ENCODE results near the gene RNF138. TPM values are rescaled to one million over a fixed set of nuclear protein-coding genes. Genes with fewer than 3 reads are reported as not detected.
A peak's percentile ranks its signal among the peaks of the same experiment; 100 is the strongest.
"Not testable (repeated sequence)": the region's sequence is repeated elsewhere in the genome, so short reads cannot be mapped to it uniquely, and the experiment has no call there.

Gene RNF138
- total RNA-seq, 2 experiments from 2014 or later, result 84.4 to 85.1 TPM

DNA sequence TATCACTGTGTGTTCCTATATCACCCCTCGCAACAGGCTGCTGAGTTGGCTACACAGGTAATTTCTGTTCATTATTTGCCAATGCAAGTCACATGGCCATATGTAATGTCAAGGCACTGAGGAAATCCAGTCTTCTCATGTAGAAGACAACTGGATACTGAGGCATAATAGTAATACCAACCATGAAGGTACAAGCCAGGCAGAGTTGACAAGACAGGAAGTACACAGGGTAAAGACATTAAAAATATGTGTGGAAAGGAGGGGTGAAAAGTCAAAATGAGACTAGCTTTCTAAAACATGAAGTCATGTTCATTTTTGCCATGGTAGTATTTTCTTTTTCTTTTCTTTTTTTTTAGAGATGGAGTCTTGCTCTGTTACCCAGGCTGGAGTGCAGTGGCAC is 17.5 kb upstream of the RNF138 start:
- intact Hi-C loops (cut with DNase I, micrococcal nuclease), result loop anchor here (1.0 to 5.0 kb wide), 2 partner anchors 11 to 57 kb away; partner anchors contain the start of gene RNF125 (in 2 of the 2)
- ATAC-seq (peak; percentile 94), DNase-seq (no peak)
- ChIA-PET POLR2A (no interaction called here), CTCF (interaction anchor here (0.6 to 1.6 kb wide), 2 partner anchors 13 to 24 kb away, joined by 4 to 5 read pairs; no protein-coding TSS in a partner anchor)
- peak overlapping the region; percentile 71 for H3K27ac Mint-ChIP-seq
- no peaks in the 10 kb centered on the region for H3K27me3 Mint-ChIP-seq
- peaks cover 24% of the 10 kb centered on the region for H3K36me3 Mint-ChIP-seq (ENCODE audit: low read depth)
- no peaks in the 10 kb centered on the region for H3K9me3 Mint-ChIP-seq (ENCODE audit: low read depth)
- H3K4me1 Mint-ChIP-seq, result peaks cover 20% of the 10 kb centered on the region
- no peak overlapping the region for H3K4me3 Mint-ChIP-seq

DNA sequence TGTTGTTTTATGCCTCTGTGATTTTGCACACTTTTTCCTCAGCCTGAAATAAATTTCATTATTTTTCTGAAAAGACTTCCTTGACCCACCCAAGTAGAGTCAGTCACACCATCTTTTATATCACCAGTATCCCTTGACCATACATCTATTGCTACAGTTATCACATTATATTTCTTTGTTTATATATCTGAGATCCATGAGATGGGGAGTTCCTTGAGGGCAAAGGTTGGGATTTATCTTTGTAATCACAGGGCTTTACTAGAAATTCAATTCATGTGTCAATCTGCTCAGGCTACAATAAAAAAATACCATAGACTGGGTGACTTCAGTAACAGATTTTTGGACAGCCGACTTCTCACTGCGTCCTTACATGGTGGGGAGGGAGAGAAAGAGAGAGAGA is 12.8 kb upstream of the RNF138 start:
- DNase-seq (no peak), ATAC-seq (no peak)
- Mint-ChIP-seq H3K4me1 (peaks cover 18% of the 10 kb centered on the region), H3K4me3 (no peak overlapping the region), H3K9me3 (ENCODE audit: low read depth) (no peaks in the 10 kb centered on the region), H3K36me3 (ENCODE audit: low read depth) (peaks cover 26% of the 10 kb centered on the region), H3K27me3 (no peaks in the 10 kb centered on the region), H3K27ac (no peak overlapping the region)
- CTCF ChIA-PET, result interaction anchor here (1.8 kb wide), 1 partner anchor 9 kb away, joined by 5 read pairs; no protein-coding TSS in a partner anchor
- intact Hi-C loops (cut with DNase I, micrococcal nuclease), result no loop called here
- POLR2A ChIA-PET, result interaction anchor here (0.6 kb wide), 1 partner anchor 157 kb away, joined by 13 read pairs; no protein-coding TSS in a partner anchor

DNA sequence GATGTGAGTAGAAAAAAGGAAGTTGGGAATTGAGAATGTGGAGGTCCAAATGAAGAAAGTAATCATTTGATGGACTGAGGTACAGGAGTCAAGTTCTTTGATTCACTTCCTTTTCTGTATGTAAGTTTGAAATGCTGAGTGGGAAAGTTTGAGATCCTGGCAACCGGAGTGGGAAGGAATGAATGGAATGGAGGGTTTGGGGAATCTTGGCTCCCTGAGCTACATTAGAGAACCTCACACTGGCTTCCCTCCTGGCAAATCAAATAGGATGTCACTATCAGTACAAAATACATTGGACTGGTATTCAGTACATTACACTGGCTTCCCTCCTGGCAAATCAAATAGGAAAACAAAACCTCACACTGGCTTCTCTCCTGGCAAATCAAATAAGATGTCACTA is 9.8 kb upstream of the RNF138 start:
- Mint-ChIP-seq H3K4me3 (no peak overlapping the region), H3K9me3 (ENCODE audit: low read depth) (no peaks in the 10 kb centered on the region), H3K27me3 (no peaks in the 10 kb centered on the region), H3K4me1 (peaks cover 25% of the 10 kb centered on the region), H3K27ac (no peak overlapping the region), H3K36me3 (ENCODE audit: low read depth) (peaks cover 10% of the 10 kb centered on the region)
- no peak for ATAC-seq
- no peak for DNase-seq
- intact Hi-C loops (cut with DNase I, micrococcal nuclease), result no loop called here
- ChIA-PET CTCF (no interaction called here), POLR2A (no interaction called here)

DNA sequence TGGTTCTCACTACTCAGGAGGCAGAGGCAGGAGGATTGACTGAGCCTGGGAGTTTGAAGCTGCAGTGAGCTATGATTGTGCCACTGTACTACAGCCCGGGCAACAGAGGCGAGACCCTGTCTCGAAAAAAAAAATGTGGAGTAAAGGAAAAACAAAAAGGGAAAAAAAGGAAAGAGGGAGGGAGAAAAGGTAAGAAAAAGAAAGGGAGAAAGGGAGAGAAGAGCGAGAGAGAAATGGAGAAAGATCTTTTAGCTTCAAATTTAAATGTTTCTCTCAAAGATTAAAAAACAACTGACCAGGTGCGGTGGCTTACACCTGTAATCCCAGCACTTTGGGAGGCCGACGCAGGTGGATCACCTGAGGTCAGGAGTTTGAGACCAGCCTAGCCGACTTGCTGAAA is 7.9 kb upstream of the RNF138 start:
- H3K27me3 Mint-ChIP-seq, result no peaks in the 10 kb centered on the region
- no peak overlapping the region for H3K4me3 Mint-ChIP-seq
- peaks cover 6% of the 10 kb centered on the region for H3K36me3 Mint-ChIP-seq (ENCODE audit: low read depth)
- intact Hi-C loops (cut with DNase I, micrococcal nuclease), result no loop called here
- ATAC-seq, result no peak
- no peaks in the 10 kb centered on the region for H3K9me3 Mint-ChIP-seq (ENCODE audit: low read depth)
- H3K27ac Mint-ChIP-seq, result peak overlapping the region; percentile 71
- H3K4me1 Mint-ChIP-seq, result peaks cover 30% of the 10 kb centered on the region
- CTCF ChIA-PET, result interaction anchor here (0.7 to 2.4 kb wide), 2 partner anchors 11 to 63 kb away, joined by 3 to 9 read pairs; no protein-coding TSS in a partner anchor
- POLR2A ChIA-PET, result interaction anchor here (0.7 to 1.0 kb wide), 2 partner anchors 12 to 16 kb away, joined by 3 read pairs; no protein-coding TSS in a partner anchor
- no peak for DNase-seq

DNA sequence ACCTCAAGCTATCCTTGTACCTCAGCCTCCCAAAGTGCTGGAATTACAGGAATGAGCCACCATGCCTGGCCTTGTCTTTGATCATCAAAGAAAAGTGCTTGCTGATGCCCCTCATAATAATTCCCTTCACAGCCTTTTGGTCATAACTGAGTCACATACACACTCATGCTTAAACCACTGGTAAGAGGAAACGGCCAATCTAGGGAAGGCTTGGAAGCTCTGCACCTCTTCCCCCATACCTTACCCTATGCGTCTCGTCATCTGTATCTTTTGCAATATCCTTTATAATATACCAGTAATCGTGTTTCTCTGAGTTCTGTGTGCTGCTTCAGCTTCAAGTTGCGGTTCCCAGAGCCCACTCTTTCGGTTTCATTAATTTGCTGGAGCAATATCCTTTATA is 4.8 kb upstream of the RNF138 start:
- intact Hi-C loops (cut with DNase I, micrococcal nuclease), result no loop called here

DNA sequence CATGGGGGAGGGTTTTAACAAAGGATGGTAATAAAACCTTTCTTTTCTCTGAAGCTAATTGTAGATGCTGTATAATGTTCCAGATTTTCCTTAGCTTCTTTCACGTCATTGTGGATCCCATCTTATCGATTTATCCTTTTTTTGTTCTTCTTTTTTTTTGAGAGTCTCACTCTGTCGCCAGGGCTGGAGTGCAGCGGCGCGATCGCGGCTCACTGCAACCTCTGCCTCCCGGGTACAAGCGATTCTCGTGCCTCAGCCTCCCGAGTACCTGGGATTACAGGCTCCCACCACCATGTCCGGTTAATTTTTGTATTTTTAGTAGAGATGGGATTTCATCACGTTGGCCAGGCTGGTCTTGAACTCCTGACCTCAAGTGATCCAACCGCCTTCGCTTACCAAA is 843 bp upstream of the RNF138 start:
- Mint-ChIP-seq H3K4me1 (peaks cover 37% of the 10 kb centered on the region), H3K4me3 (peak overlapping the region; percentile 43), H3K36me3 (ENCODE audit: low read depth) (peaks cover 28% of the 10 kb centered on the region)
- POLR2A ChIA-PET, result interaction anchor here (0.6 kb wide), 1 partner anchor 15 kb away, joined by 3 read pairs; no protein-coding TSS in a partner anchor
- intact Hi-C loops (cut with DNase I, micrococcal nuclease), result loop anchor here (5.0 to 10.0 kb wide), 3 partner anchors 39 to 441 kb away; no protein-coding TSS in a partner anchor
- ATAC-seq; H3K27ac Mint-ChIP-seq; H3K9me3 Mint-ChIP-seq (ENCODE audit: low read depth); DNase-seq; H3K27me3 Mint-ChIP-seq: not testable (repeated sequence)
- CTCF ChIA-PET, result interaction anchor here (0.8 to 1.8 kb wide), 4 partner anchors 18 to 149 kb away, joined by 3 to 4 read pairs (median 3); no protein-coding TSS in a partner anchor

More for the DNA sequence above, 4.8 kb upstream of the RNF138 start:
- Mint-ChIP-seq H3K4me1 (peaks cover 34% of the 10 kb centered on the region), H3K9me3 (ENCODE audit: low read depth) (no peaks in the 10 kb centered on the region), H3K27me3 (no peaks in the 10 kb centered on the region), H3K27ac (no peak overlapping the region), H3K36me3 (ENCODE audit: low read depth) (peaks cover 3% of the 10 kb centered on the region), H3K4me3 (no peak overlapping the region)
- ChIA-PET CTCF (interaction anchor here (1.2 kb wide), 1 partner anchor 15 kb away, joined by 6 read pairs; no protein-coding TSS in a partner anchor), POLR2A (no interaction called here)
- DNase-seq (no peak), ATAC-seq (no peak)

DNA sequence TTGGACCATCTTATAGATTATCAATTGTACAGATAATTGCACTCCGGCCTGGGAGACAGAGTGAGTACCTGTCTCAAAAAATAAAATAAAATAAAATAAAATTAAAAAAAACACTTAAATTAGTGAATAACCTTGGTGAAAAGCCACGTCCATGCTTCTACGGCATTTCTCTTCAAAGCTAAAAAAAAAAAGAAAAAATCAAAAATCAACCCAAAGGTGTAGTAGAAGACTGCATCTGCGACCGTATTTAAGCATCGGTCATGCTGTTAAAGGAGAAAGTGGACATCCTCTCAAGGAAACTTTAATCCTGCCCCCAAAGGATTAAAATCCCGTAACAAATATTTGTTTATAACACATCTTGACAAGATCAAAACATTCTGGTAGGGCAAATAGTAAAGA is 350 bp upstream of the RNF138 start:
- H3K36me3 Mint-ChIP-seq (ENCODE audit: low read depth), result peaks cover 32% of the 10 kb centered on the region
- POLR2A ChIA-PET, result interaction anchor here (0.5 to 2.9 kb wide), 5 partner anchors 14 to 149 kb away, joined by 3 to 17 read pairs (median 4); partner anchors contain the start of genes RNF125 and TRAPPC8
- H3K9me3 Mint-ChIP-seq (ENCODE audit: low read depth), result no peaks in the 10 kb centered on the region
- H3K27ac Mint-ChIP-seq, result peak overlapping the region; percentile 97
- no peaks in the 10 kb centered on the region for H3K27me3 Mint-ChIP-seq
- no peak for ATAC-seq
- peaks cover 38% of the 10 kb centered on the region for H3K4me1 Mint-ChIP-seq
- H3K4me3 Mint-ChIP-seq, result peak overlapping the region; percentile 93
- CTCF ChIA-PET, result interaction anchor here (0.9 to 1.4 kb wide), 2 partner anchors 73 to 149 kb away, joined by 3 to 9 read pairs; partner anchors contain the start of gene RNF125
- DNase-seq, result no peak
- intact Hi-C loops (cut with DNase I, micrococcal nuclease), result loop anchor here (5.0 to 10.0 kb wide), 3 partner anchors 39 to 441 kb away; no protein-coding TSS in a partner anchor

DNA sequence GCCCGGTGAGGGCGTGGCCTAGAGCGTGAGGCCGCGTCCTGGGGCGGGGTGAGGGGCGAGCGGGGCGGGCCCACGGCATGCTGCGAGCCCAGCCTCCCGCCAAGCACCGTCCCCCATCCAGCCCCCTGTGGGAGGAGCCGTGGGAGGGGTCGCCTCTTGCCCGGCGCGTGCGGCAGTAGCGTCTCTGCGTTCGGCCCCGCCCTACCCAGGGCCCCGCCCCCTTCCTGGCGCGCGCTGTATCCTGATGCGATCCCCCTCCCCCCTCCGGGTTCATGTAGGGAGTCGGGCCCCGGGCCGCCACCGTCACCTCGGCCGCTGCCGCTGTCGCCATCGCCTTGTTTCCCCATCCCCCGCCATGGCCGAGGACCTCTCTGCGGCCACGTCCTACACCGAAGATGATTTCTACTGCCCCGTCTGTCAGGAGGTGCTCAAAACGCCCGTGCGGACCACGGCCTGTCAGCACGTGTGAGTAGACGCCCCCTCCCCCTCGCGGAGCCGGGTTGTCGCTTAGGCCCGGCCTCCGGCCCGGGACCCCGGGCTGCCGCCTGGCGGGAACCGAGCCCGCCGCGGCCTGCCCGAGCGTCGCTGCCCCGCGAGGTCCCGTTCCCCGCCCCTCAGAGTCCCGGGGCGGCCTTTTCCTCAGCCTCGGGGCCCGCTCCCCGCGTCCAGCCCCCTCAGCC is 888 bp downstream of the RNF138 start:
- peaks cover 38% of the 10 kb centered on the region for H3K36me3 Mint-ChIP-seq (ENCODE audit: low read depth)
- DNase-seq (peak; percentile 100), ATAC-seq (peak; percentile 89)
- ChIA-PET CTCF (interaction anchor here (0.8 to 1.4 kb wide), 3 partner anchors 65 to 74 kb away, joined by 3 to 9 read pairs (median 3); partner anchors contain the start of gene RNF125), POLR2A (interaction anchor here (0.5 to 2.9 kb wide), 4 partner anchors 13 to 150 kb away, joined by 4 to 17 read pairs (median 5); partner anchors contain the start of genes RNF125 and TRAPPC8)
- H3K27me3 Mint-ChIP-seq, result no peaks in the 10 kb centered on the region
- intact Hi-C loops (cut with DNase I, micrococcal nuclease), result loop anchor here (1.0 to 10.0 kb wide), 7 partner anchors 40 to 440 kb away; partner anchors contain the start of genes RNF125 (in 2 of the 2) and TRAPPC8 (in 2 of the 2)
- peak overlapping the region; percentile 93 for H3K4me3 Mint-ChIP-seq
- peak overlapping the region; percentile 97 for H3K27ac Mint-ChIP-seq
- no peaks in the 10 kb centered on the region for H3K9me3 Mint-ChIP-seq (ENCODE audit: low read depth)
- peaks cover 41% of the 10 kb centered on the region for H3K4me1 Mint-ChIP-seq

DNA sequence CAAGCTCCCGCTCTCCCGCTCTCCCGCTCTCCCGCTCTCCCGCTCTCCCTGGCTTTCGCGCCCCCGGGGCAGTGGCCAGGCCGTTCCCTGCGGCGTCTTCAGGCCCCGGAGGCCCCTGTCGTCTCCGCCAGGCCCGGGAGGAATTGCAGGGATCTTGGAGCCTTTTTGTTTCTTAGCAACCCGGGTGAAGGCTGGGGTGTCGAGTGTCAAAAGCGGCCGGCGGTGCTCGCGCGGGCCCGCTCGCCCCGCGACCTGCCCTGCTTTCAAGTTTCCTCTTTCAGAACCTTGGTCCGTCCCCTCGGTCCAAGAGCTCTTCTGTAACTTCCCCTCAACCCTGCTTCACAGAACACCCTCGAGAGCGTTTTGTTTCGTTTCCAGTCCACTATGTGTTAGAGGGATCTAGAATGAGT is 1.4 kb downstream of the RNF138 start:
- H3K4me1 Mint-ChIP-seq, result peaks cover 46% of the 10 kb centered on the region
- H3K27ac Mint-ChIP-seq, result peak overlapping the region; percentile 96
- peaks cover 38% of the 10 kb centered on the region for H3K36me3 Mint-ChIP-seq (ENCODE audit: low read depth)
- H3K4me3 Mint-ChIP-seq, result peak overlapping the region; percentile 93
- ATAC-seq (no peak), DNase-seq (peak; percentile 59)
- ChIA-PET CTCF (interaction anchor here (1.0 kb wide), 1 partner anchor 72 kb away, joined by 3 read pairs; no protein-coding TSS in a partner anchor), POLR2A (interaction anchor here (0.5 to 2.9 kb wide), 2 partner anchors 67 to 74 kb away, joined by 4 to 17 read pairs; partner anchors contain the start of gene RNF125)
- intact Hi-C loops (cut with DNase I, micrococcal nuclease), result loop anchor here (5.0 to 10.0 kb wide), 3 partner anchors 41 to 439 kb away; no protein-coding TSS in a partner anchor
- no peaks in the 10 kb centered on the region for H3K9me3 Mint-ChIP-seq (ENCODE audit: low read depth)
- no peaks in the 10 kb centered on the region for H3K27me3 Mint-ChIP-seq

DNA sequence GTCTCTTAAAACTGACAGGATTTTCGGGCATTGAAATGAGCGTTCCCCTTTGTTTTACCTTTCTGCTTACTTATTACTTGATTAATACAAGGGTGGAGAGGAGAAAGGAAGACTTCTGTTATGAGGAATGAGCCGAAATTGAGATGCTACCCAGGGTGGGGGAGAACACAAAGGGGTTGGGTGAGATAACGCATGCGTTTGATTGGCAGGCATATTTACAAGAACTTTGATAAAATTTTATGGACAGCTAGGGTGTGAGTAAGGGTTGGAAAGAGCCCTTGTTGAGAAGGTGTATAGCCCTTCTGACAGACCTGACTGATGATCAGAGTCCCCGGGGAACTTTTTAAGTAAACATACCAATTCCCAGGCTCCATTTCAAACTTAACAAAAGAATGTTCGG is 1.8 kb downstream of the RNF138 start:
- no peak for ATAC-seq
- DNase-seq, result peak; percentile 41
- no peaks in the 10 kb centered on the region for H3K27me3 Mint-ChIP-seq
- H3K27ac Mint-ChIP-seq, result peak overlapping the region; percentile 96
- no peaks in the 10 kb centered on the region for H3K9me3 Mint-ChIP-seq (ENCODE audit: low read depth)
- CTCF ChIA-PET, result interaction anchor here (1.0 kb wide), 1 partner anchor 72 kb away, joined by 3 read pairs; no protein-coding TSS in a partner anchor
- intact Hi-C loops (cut with DNase I, micrococcal nuclease), result loop anchor here (5.0 to 10.0 kb wide), 3 partner anchors 41 to 439 kb away; no protein-coding TSS in a partner anchor
- POLR2A ChIA-PET, result interaction anchor here (2.9 kb wide), 1 partner anchor 75 kb away, joined by 17 read pairs; the partner anchor contains the start of gene RNF125
- H3K4me1 Mint-ChIP-seq, result peaks cover 46% of the 10 kb centered on the region
- H3K4me3 Mint-ChIP-seq, result peak overlapping the region; percentile 93
- peaks cover 38% of the 10 kb centered on the region for H3K36me3 Mint-ChIP-seq (ENCODE audit: low read depth)
